AG04450 (cell line): ENCODE data around the gene PODN. TPM values are rescaled to one million over a fixed set of nuclear protein-coding genes. Genes with fewer than 3 reads are reported as not detected.

Experiments used
- CTCF ChIA-PET: fragments of 300-600, 350-600 bp; formaldehyde crosslinking; extraction: SDS; loops from one replicate; lab custom pipeline; 2022; ENCODE audit warnings: antibody characterized with exemption, inconsistent platforms; lab: Charles Lee
- POLR2A ChIA-PET: fragments of 350-600 bp; formaldehyde crosslinking; extraction: SDS; loops from one replicate; lab custom pipeline; 2021; ENCODE audit warnings: antibody characterized with exemption, inconsistent platforms; lab: Yijun Ruan, JAX
- DNase-seq: peaks from one replicate; pipeline ENCODE4 v3.0.0-alpha.2; 2011; ENCODE audit warnings: low read depth, low spot score
- H3K27ac ChIP-seq: one replicate; pipeline ENCODE4 v1.5.1; 2012; ENCODE audit warnings: low read depth, low read length, control low read depth
- H3K27me3 ChIP-seq: one replicate; pipeline ENCODE4 v1.6.0; 2012; ENCODE audit warnings: low read length; ENCODE audit not compliant: control insufficient read depth, insufficient read depth
- H3K4me3 ChIP-seq: 2 replicates; pipeline ENCODE4 v1.5.1; 2011; ENCODE audit warnings: mild to moderate bottlenecking, low read depth, low read length, control low read depth
- H3K9me3 ChIP-seq: 2 replicates; pipeline ENCODE4 v1.5.1; 2012; ENCODE audit warnings: low read length; ENCODE audit not compliant: control insufficient read depth, insufficient read depth
- CTCF ChIP-seq: IDR thresholded peaks from 2 replicates; pipeline ENCODE4 v1.5.1; 2011; ENCODE audit warnings: low read depth, low read length, control low read depth, inconsistent platforms
- polyA plus RNA-seq: library from polyadenylated mRNA; depleted of rRNA; stranded (reverse); fragments of >200 nt; gene quantifications from 2 replicates; pipeline ENCODE4 v1.2.3, GENCODE V29; 2011

PODN gene
- polyA plus RNA-seq, 1 experiment = 11.8 TPM

- Histone ChIP-seq H3K4me3 (no peak overlapping the region), H3K27me3 (peaks cover 4% of the 10 kb centered on the region), H3K27ac (no peak overlapping the region), H3K9me3 (peaks cover 4% of the 10 kb centered on the region; the same call in 1 of the 2 replicates)
- POLR2A ChIA-PET = no interaction called here
- no peak for DNase-seq
- CTCF ChIA-PET = no interaction called here
- no peak for TF ChIP-seq CTCF
Measured at GRCh38 chr1:53065391-53065790, 3.4 kb downstream of the PODN start.

- H3K9me3 ChIP-seq = peaks cover 4% of the 10 kb centered on the region; the same call in 1 of the 2 replicates
- ChIA-PET POLR2A (interaction anchor here (0.7 kb wide), 1 partner anchor 513 kb away, joined by 3 read pairs; the partner anchor contains the start of gene TUT4), CTCF (no interaction called here)
- DNase-seq = no peak
- H3K27me3 ChIP-seq = peaks cover 4% of the 10 kb centered on the region
- no peak overlapping the region for H3K4me3 ChIP-seq
- H3K27ac ChIP-seq = no peak overlapping the region
- TF ChIP-seq CTCF = no peak
Measured at GRCh38 chr1:53066488-53066887, 4.5 kb downstream of the PODN start.

- ChIA-PET POLR2A (interaction anchor here (0.7 kb wide), 2 partner anchors 254 to 514 kb away, joined by 3 to 4 read pairs; partner anchors contain the start of gene TUT4), CTCF (no interaction called here)
- Histone ChIP-seq H3K9me3 (peaks cover 4% of the 10 kb centered on the region; the same call in 1 of the 2 replicates), H3K4me3 (no peak overlapping the region), H3K27me3 (peaks cover 4% of the 10 kb centered on the region), H3K27ac (no peak overlapping the region)
- no peak for TF ChIP-seq CTCF
- DNase-seq = no peak
Measured at GRCh38 chr1:53066891-53067738, 5.1 kb downstream of the PODN start.

- CTCF ChIA-PET = no interaction called here
- POLR2A ChIA-PET = interaction anchor here (0.7 to 1.4 kb wide), 2 partner anchors 10 to 254 kb away, joined by 3 to 4 read pairs; no protein-coding TSS in a partner anchor
Measured at GRCh38 chr1:53067886-53068285, 5.9 kb downstream of the PODN start.

More at GRCh38 chr1:53067886-53068285, 5.9 kb downstream of the PODN start:
- peaks cover 3% of the 10 kb centered on the region; the same call in 1 of the 2 replicates for H3K9me3 ChIP-seq
- H3K27ac ChIP-seq = no peak overlapping the region
- H3K4me3 ChIP-seq = no peak overlapping the region
- TF ChIP-seq CTCF = no peak
- peaks cover 4% of the 10 kb centered on the region for H3K27me3 ChIP-seq
- no peak for DNase-seq
